ENCODE measurements around the gene AKIRIN2. TPM values are rescaled to one million over a fixed set of nuclear protein-coding genes. Genes with fewer than 3 reads are reported as not detected.

Gene AKIRIN2
- polyA plus RNA-seq, 1 of the 3 experiments (the other 2 are of a cell fraction): 19.0 TPM

DNA sequence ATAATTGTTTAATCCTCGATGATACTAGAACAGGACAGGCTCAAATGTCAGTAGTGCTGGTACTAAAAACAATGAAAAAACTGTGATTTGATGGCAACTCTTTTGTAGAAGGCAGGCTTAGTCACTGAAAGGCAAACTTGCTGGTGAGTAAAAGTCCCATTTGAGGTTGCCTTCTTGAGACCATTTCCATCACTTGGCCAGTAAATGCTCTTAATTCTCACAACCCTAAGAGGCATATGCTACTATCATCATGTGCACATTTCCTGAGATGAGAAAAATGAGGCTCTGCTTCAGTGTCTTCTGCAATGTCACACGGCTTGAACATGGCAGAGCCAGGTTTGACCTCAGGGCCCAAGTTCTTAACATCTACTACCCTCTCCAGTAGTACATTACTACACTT, 9.9 kb downstream of the AKIRIN2 start:
- no peaks in the 10 kb centered on the region for H3K9me3 ChIP-seq

DNA sequence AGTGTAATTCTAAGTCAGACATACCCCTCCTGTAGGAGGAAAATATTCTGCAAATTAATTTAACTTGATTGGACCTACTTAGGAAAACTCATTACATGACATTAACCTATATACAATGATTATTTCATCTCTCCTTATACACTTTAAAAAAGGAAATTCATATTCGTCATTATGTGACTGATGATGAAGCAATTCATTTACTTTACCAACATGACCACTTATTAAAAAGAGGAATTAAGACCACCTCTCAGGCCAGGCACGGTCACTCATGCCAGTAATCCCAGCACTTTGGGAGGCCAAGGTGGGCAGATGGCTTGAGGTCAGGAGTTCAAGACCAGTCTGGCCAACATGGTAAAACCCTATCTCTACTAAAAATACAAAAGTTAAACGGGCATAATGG, 11.6 kb downstream of the AKIRIN2 start:
- Histone ChIP-seq H3K9me2 (no peaks in the 10 kb centered on the region), H3K9me3 (no peaks in the 10 kb centered on the region), H2AFZ (ENCODE audit: low read depth) (no peak overlapping the region), H3K79me2 (ENCODE audit: insufficient read depth) (peaks cover 100% of the 10 kb centered on the region), H3K4me2 (no peak overlapping the region), H3K4me3 (ENCODE audit: low read depth in 2 of 2, low read length in 1 of 2) (no peak overlapping the region), H3K4me1 (ENCODE audit: control insufficient read depth in 1 of 2, insufficient read depth in 2 of 2, low read depth in 1 of 2, low read length in 1 of 2) (peaks cover 3 to 14% of the 10 kb centered on the region in 2 experiments; a peak in 3 of 4 replicates), H3K27ac (ENCODE audit: low read depth in 2 of 2, low read length in 1 of 2) (no peak overlapping the region), H4K20me1 (ENCODE audit: insufficient read depth) (peaks cover 100% of the 10 kb centered on the region), H3K36me3 (replicated peaks in 1 of 2; ENCODE audit: control insufficient read depth in 1 of 2, insufficient read depth in 2 of 2, low read length in 1 of 2) (peaks cover 0 to 19% of the 10 kb centered on the region in 2 experiments), H3K9ac (no peak overlapping the region), H3F3A (replicated peaks; ENCODE audit: insufficient read depth) (peaks cover 10% of the 10 kb centered on the region), H3K27me3 (ENCODE audit: insufficient read depth) (no peaks in the 10 kb centered on the region)
- DNase-seq: no peak
- ChIA-PET POLR2A (no interaction called here), CTCF (interaction anchor here (1.6 kb wide), 1 partner anchor 17 kb away, joined by 4 read pairs; no protein-coding TSS in a partner anchor)
- WGBS (ENCODE audit: low lambda C conversion rate): 91% methylated on average over 3 of the region's 3 CpGs
- TF ChIP-seq POLR2AphosphoS5 (IDR thresholded peaks at IDR 0.05; ENCODE audit: low read depth, low read length) (no peak), RAD21 (IDR thresholded peaks at IDR 0.05; ENCODE audit: low read length) (no peak), IRF3 (IDR thresholded peaks at IDR 0.05; ENCODE audit: low read depth, low read length) (no peak), USF2 (IDR thresholded peaks at IDR 0.05; ENCODE audit: borderline replicate concordance, low read depth, low read length) (no peak), JUND (IDR thresholded peaks at IDR 0.05) (no peak)
- TF ChIP-seq, protein P1, sequence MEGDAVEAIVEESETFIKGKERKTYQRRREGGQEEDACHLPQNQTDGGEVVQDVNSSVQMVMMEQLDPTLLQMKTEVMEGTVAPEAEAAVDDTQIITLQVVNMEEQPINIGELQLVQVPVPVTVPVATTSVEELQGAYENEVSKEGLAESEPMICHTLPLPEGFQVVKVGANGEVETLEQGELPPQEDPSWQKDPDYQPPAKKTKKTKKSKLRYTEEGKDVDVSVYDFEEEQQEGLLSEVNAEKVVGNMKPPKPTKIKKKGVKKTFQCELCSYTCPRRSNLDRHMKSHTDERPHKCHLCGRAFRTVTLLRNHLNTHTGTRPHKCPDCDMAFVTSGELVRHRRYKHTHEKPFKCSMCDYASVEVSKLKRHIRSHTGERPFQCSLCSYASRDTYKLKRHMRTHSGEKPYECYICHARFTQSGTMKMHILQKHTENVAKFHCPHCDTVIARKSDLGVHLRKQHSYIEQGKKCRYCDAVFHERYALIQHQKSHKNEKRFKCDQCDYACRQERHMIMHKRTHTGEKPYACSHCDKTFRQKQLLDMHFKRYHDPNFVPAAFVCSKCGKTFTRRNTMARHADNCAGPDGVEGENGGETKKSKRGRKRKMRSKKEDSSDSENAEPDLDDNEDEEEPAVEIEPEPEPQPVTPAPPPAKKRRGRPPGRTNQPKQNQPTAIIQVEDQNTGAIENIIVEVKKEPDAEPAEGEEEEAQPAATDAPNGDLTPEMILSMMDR (IDR thresholded peaks at IDR 0.05): no peak

More for the DNA sequence above, 9.9 kb downstream of the AKIRIN2 start:
- Histone ChIP-seq H4K20me1 (ENCODE audit: insufficient read depth) (peaks cover 100% of the 10 kb centered on the region), H3K4me3 (ENCODE audit: low read depth in 2 of 2, low read length in 1 of 2) (no peak overlapping the region), H3K79me2 (ENCODE audit: insufficient read depth) (peaks cover 100% of the 10 kb centered on the region), H3K9ac (no peak overlapping the region), H3F3A (replicated peaks; ENCODE audit: insufficient read depth) (peaks cover 17% of the 10 kb centered on the region), H3K27ac (ENCODE audit: low read depth in 2 of 2, low read length in 1 of 2) (no peak overlapping the region), H3K9me2 (no peaks in the 10 kb centered on the region), H3K4me2 (no peak overlapping the region), H3K36me3 (replicated peaks in 1 of 2; ENCODE audit: control insufficient read depth in 1 of 2, insufficient read depth in 2 of 2, low read length in 1 of 2) (peaks cover 0 to 22% of the 10 kb centered on the region in 2 experiments), H3K4me1 (ENCODE audit: control insufficient read depth in 1 of 2, insufficient read depth in 2 of 2, low read depth in 1 of 2, low read length in 1 of 2) (peaks cover 4 to 21% of the 10 kb centered on the region in 2 experiments; a peak in 3 of 4 replicates), H3K27me3 (ENCODE audit: insufficient read depth) (no peaks in the 10 kb centered on the region), H2AFZ (ENCODE audit: low read depth) (no peak overlapping the region)
- ChIA-PET CTCF (no interaction called here), POLR2A (no interaction called here)
- TF ChIP-seq EP300 (IDR thresholded peaks at IDR 0.05; ENCODE audit: borderline replicate concordance in 1 of 2, low read depth in 1 of 2, low read length in 1 of 2) (no peak), RXRA (IDR thresholded peaks at IDR 0.05; ENCODE audit: borderline replicate concordance, low read depth) (no peak), FOXJ3 (CRISPR knock-in tag; IDR thresholded peaks at IDR 0.05) (no peak), MEF2A (IDR thresholded peaks at IDR 0.05; ENCODE audit: borderline replicate concordance, low read depth) (no peak), POLR2AphosphoS5 (IDR thresholded peaks at IDR 0.05; ENCODE audit: low read depth, low read length) (no peak), ELF1 (IDR thresholded peaks at IDR 0.05) (no peak), GATA2 (CRISPR knock-in tag; IDR thresholded peaks at IDR 0.05) (no peak), FOSL2 (IDR thresholded peaks at IDR 0.05; ENCODE audit: borderline replicate concordance, low read depth) (no peak)
- TF ChIP-seq, protein P2, sequence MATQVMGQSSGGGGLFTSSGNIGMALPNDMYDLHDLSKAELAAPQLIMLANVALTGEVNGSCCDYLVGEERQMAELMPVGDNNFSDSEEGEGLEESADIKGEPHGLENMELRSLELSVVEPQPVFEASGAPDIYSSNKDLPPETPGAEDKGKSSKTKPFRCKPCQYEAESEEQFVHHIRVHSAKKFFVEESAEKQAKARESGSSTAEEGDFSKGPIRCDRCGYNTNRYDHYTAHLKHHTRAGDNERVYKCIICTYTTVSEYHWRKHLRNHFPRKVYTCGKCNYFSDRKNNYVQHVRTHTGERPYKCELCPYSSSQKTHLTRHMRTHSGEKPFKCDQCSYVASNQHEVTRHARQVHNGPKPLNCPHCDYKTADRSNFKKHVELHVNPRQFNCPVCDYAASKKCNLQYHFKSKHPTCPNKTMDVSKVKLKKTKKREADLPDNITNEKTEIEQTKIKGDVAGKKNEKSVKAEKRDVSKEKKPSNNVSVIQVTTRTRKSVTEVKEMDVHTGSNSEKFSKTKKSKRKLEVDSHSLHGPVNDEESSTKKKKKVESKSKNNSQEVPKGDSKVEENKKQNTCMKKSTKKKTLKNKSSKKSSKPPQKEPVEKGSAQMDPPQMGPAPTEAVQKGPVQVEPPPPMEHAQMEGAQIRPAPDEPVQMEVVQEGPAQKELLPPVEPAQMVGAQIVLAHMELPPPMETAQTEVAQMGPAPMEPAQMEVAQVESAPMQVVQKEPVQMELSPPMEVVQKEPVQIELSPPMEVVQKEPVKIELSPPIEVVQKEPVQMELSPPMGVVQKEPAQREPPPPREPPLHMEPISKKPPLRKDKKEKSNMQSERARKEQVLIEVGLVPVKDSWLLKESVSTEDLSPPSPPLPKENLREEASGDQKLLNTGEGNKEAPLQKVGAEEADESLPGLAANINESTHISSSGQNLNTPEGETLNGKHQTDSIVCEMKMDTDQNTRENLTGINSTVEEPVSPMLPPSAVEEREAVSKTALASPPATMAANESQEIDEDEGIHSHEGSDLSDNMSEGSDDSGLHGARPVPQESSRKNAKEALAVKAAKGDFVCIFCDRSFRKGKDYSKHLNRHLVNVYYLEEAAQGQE (IDR thresholded peaks at IDR 0.05; ENCODE audit: low read depth, low read length): no peak
- TF ChIP-seq, protein P3, sequence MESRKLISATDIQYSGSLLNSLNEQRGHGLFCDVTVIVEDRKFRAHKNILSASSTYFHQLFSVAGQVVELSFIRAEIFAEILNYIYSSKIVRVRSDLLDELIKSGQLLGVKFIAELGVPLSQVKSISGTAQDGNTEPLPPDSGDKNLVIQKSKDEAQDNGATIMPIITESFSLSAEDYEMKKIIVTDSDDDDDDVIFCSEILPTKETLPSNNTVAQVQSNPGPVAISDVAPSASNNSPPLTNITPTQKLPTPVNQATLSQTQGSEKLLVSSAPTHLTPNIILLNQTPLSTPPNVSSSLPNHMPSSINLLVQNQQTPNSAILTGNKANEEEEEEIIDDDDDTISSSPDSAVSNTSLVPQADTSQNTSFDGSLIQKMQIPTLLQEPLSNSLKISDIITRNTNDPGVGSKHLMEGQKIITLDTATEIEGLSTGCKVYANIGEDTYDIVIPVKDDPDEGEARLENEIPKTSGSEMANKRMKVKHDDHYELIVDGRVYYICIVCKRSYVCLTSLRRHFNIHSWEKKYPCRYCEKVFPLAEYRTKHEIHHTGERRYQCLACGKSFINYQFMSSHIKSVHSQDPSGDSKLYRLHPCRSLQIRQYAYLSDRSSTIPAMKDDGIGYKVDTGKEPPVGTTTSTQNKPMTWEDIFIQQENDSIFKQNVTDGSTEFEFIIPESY (IDR thresholded peaks at IDR 0.05; ENCODE audit: borderline replicate concordance, low read depth): no peak
- 87% methylated on average over 2 of the region's 2 CpGs for WGBS (ENCODE audit: low lambda C conversion rate)
- no peak for DNase-seq

All from SK-N-SH (cell line).